ENCODE results near the gene IFNA4.
"Not testable (repeated sequence)": the region's sequence is repeated elsewhere in the genome, so short reads cannot be mapped to it uniquely, and the experiment has no call there.

Gene IFNA4

DNA sequence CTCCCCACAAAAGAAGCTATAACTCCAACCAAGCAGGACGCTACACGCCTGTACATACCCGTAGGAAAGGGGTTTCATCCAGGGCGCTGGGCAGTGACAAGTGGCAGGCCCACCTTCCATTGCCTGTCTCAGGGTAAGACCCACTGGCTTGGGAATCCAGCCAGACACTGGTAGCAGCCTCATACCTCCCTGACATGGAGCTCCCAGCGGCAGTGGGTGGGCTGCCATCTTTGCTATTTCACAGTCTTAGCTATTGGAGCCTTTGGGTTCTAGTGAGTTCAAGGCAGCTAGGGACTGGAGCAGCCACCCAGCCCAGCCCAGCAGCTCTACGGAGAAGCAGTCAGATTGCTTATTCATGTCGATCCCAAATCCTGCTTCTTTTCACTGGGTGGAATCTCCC, 22.9 kb upstream of the IFNA4 start:
- DNase-seq (ENCODE audit: low read depth) = no peak
- H3K4me3 ChIP-seq (ENCODE audit: low read depth, low read length) = no peak overlapping the region
- TF ChIP-seq, protein P1, sequence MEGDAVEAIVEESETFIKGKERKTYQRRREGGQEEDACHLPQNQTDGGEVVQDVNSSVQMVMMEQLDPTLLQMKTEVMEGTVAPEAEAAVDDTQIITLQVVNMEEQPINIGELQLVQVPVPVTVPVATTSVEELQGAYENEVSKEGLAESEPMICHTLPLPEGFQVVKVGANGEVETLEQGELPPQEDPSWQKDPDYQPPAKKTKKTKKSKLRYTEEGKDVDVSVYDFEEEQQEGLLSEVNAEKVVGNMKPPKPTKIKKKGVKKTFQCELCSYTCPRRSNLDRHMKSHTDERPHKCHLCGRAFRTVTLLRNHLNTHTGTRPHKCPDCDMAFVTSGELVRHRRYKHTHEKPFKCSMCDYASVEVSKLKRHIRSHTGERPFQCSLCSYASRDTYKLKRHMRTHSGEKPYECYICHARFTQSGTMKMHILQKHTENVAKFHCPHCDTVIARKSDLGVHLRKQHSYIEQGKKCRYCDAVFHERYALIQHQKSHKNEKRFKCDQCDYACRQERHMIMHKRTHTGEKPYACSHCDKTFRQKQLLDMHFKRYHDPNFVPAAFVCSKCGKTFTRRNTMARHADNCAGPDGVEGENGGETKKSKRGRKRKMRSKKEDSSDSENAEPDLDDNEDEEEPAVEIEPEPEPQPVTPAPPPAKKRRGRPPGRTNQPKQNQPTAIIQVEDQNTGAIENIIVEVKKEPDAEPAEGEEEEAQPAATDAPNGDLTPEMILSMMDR (IDR thresholded peaks at IDR 0.05; ENCODE audit: insufficient read depth, low read depth, low read length, missing control alignments) = no peak

DNA sequence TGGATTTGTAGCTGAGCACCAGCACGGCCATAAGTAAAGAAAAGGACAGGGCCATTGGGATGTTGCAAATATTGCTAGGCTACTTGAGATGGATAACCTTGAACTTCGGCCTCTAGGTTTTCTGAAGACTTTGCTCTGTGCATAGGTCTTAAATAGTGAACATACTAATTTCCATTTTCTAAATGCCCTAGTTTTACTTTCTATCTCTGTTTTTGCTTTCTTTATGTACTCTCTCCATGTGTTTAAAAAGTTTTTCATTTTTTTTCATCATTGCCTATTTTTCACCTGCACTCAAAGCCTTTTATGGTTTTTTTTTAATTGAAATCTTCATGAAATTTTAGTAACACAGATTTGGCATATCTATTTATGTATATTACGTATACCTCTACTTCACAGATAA, 19.7 kb upstream of the IFNA4 start, which contains the start of gene IFNA10:
TSS of gene IFNA10 (minus strand) at position 101 of the 400 bp plus-strand sequence. CDS start at position 55, 46 bp downstream.
- H3K4me3 ChIP-seq (ENCODE audit: low read depth, low read length); DNase-seq (ENCODE audit: low read depth): not testable (repeated sequence)

DNA sequence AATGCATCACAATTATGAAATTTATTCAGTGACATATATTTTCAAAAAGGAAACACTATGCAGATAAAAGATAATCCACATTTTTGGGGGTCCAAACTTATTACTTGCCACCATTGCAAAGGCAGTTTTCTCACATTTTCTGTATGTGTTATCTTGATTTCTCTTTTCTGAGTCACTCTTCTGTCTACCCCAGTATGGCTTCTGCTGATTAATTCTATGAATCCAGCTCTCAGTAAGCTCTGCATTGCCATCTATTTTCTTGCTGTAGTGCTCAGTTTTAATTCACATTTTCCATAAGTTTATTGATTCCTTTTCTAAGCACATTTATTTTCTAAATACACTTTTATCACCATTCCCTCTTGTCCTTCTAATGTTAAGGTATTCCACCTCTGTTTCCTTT, 17.8 kb upstream of the IFNA4 start:
- H3K4me3 ChIP-seq (ENCODE audit: low read depth, low read length) = no peak overlapping the region
- TF ChIP-seq, protein P1 (IDR thresholded peaks at IDR 0.05; ENCODE audit: insufficient read depth, low read depth, low read length, missing control alignments) = no peak
- no peak for DNase-seq (ENCODE audit: low read depth)

DNA sequence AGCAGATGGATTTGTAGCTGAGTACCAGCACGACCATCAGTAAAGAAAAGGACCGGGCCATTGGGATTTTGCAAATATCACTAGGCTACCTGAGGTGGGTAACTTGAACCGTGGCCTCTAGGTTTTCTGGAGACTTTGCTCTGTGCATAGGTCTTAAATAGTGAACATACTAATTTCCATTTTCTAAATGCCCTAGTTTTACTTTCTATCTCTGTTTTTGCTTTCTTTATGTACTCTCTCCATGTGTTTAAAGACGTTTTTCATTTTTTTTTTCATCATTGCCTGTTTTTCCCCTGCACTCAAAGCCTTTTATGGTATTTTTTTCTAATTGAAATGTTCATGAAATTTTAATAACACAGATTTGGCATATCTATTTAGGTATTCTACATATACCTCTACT, 14.7 kb upstream of the IFNA4 start, which contains the start of gene IFNA7:
TSS of gene IFNA7 (minus strand) at position 101 of the 400 bp plus-strand sequence. CDS start at position 61, 40 bp downstream.
- H3K4me3 ChIP-seq (ENCODE audit: low read depth, low read length); DNase-seq (ENCODE audit: low read depth): not testable (repeated sequence)

DNA sequence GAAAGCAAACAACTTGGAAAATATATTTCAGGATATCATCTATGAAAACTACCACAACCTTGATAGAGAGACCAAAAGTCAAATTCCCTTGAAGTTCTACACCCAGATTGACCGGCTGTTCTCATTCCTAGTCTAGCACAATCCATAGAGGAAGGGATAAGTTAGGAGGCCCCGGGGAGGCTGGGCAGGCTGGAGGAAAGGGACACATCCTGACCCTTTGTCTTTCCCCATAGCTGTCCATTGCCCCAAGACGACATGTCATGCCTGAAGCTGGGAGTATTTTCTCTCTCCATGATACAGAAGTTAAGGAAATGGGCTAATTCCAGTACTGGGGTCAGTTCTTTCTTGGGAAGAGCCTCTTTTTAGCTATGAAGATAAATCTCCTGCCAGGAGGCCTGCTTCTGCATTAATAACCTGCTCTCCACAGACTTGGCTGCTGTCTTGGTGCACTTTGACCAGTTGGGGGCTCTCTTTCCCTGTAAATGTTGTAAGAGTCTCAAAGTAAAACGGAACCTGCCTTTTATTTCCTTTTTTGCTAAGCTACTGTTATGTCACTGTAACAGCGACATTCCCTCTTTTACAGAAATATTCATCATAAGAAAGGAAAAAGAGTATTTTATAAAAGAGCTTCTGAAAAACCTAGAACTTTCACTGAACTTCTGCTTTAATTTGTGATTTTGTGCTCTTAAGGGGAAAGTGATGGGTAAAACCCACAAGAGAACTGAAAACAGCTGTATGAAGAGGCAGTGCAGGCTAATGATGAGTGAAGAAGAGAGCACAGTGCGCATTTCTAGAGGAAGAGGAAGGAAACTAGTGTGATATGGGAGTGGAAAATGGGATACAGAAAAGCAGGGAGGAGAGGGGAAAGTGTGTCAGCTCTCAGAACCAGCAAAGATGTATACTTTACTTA, 7.7 kb upstream of the IFNA4 start:
- DNase-seq (ENCODE audit: low read depth) = peak; percentile 37
- TF ChIP-seq, protein P1 (IDR thresholded peaks at IDR 0.05; ENCODE audit: insufficient read depth, low read depth, low read length, missing control alignments) = peak; percentile 49
- not testable (repeated sequence) for H3K4me3 ChIP-seq (ENCODE audit: low read depth, low read length)

DNA sequence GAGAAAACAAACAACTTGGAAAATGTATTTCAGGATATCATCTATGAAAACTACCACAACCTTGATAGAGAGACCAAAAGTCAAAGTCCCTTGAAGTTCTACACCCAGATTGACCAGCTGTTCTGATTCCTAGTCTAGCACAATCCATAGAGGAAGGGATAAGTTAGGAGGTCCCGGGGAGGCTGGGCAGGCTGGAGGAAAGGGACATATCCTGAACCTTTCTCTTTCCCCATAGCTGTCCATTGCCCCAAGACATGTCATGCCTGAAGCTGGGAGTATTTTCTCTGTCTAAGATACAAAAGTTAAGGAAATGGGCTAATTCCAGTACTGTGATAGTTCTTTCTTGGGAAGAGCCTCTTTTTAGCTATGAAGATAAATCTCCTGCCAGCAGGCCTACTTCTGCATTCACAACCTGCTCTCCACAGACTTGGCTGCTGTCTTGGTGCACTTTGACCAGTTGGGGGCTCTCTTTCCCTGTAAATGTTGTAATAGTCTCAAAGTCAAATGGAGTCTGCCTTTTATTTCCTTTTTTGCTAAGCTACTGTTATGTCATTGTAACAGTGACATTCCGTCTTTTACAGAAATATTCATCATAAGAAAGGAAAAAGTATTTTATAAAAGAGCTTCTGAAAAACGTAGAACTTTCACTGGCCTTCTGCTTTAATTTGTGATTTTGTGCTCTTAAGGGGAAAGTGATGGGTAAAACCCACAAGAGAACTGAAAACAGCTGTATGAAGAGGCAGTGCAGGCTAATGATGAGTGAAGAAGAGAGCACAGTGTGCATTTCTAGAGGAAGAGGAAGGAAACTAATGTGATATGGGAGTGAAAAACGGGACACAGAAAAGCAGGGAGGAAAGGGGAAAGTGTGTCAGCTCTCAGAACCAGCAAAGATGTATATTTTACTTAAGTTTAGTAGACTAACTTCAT, 4.3 kb downstream of the IFNA4 start:
- H3K4me3 ChIP-seq (ENCODE audit: low read depth, low read length) = not testable (repeated sequence)
- TF ChIP-seq, protein P1 (IDR thresholded peaks at IDR 0.05; ENCODE audit: insufficient read depth, low read depth, low read length, missing control alignments) = peak; percentile 57
- DNase-seq (ENCODE audit: low read depth) = peak; percentile 41

DNA sequence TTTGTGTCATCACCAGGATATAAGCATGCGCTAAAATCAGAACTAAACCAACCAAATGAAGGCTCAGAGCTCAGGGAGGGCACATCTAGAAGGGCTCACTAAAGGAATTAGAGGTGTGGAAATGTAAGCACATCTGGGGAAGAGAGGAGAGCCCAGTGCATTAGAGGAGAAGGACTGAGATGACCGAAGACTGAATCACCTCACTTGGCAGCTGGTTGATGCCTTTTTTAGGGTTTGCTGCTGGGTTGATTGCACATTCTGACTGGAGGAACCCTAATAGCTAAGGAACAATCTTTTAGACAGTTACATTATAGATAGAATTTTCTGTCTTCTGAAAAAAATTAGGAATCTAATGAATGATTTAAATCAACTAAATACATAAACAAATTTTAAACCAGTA, 12.7 kb downstream of the IFNA4 start:
- TF ChIP-seq, protein P1 (IDR thresholded peaks at IDR 0.05; ENCODE audit: insufficient read depth, low read depth, low read length, missing control alignments) = no peak

More for the DNA sequence above, 12.7 kb downstream of the IFNA4 start:
- H3K4me3 ChIP-seq (ENCODE audit: low read depth, low read length) = no peak overlapping the region
- DNase-seq (ENCODE audit: low read depth) = no peak

Measured in GM12865 (cell line).